PFSK-1 (cell line): ENCODE measurements around the gene ABCA7.

Experiments
- FOXP2 ChIP-seq: optimal IDR thresholded peaks from 2 replicates; pipeline ENCODE3; 2011; ENCODE audit warnings: borderline replicate concordance, control low read depth, inconsistent platforms; ENCODE audit not compliant: insufficient read depth; ENCODE audit errors: extremely low read length, extremely low read depth
- POLR2AphosphoS5 ChIP-seq: IDR thresholded peaks from 2 replicates; pipeline ENCODE4 v1.6.1; 2012; ENCODE audit warnings: low read depth, mild to moderate bottlenecking, control low read depth, low read length, moderate library complexity
- SIN3A ChIP-seq: IDR thresholded peaks from 2 replicates; pipeline ENCODE4 v1.6.1; 2012; ENCODE audit warnings: mild to moderate bottlenecking, low read length, moderate library complexity, borderline replicate concordance; ENCODE audit not compliant: insufficient read depth

- no peak for TF ChIP-seq SIN3A
- no peak for TF ChIP-seq POLR2AphosphoS5
- TF ChIP-seq FOXP2: no peak
Observed at GRCh38 chr19:1058112-1058511, 18.2 kb downstream of the ABCA7 start.
